ENCODE data around the gene STK11. TPM values are rescaled to one million over a fixed set of nuclear protein-coding genes. Genes with fewer than 3 reads are reported as not detected.

The STK11 gene
- total and polyA plus RNA-seq, 2 of the 4 experiments (the other 2 are of a cell fraction), result 39.3 to 42.8 TPM

DNA sequence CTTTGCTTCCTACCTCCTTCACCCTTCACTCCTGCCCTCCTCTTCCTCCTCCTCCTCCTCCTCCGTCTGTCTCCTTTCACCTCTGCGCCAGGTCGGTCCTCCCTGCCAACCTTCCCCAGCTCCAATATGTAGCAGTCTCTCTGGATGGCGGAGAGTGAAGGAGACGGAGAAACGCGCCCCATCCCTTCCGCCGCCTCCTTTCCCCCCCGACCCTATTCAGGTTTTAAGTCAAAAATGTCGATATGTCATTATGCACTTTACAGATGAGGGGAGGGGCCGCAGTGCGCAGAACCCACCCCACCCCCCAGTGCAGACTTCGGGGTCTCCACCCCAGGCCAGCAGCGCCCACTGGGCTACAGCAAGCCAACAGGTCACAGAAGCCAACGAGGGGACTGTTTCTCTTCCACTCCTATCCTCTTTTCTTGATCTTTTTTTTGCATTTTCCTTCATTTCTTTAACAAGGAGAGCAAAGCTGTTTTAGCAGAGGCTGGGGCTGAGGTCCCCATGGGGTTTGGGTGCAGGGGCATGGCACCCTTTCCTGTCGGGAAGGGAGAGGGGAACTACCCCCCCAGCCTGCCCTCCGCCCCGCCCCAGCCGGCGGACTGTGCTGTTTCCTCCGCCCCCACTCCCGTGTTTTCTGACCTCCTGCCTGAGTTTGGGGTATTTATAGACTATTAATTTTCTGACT lies 52.0 kb downstream of the STK11 start:
- Histone ChIP-seq H2BK20ac (ENCODE audit: low read depth, low read length) (no peak overlapping the region; the same call in 1 of the 2 replicates), H3K9me1 (ENCODE audit: insufficient read depth, low read length) (peaks cover 3% of the 10 kb centered on the region; the same call in 1 of the 2 replicates), H4K20me1 (ENCODE audit: insufficient read depth, low read length) (peaks cover 75% of the 10 kb centered on the region), H2AFZ (replicated peaks; ENCODE audit: low read length, poor library complexity) (no peak overlapping the region), H3K4ac (ENCODE audit: low read depth, low read length) (no peak overlapping the region; the same call in 1 of the 2 replicates), H3K56ac (ENCODE audit: extremely low read depth, insufficient read depth, low read length) (no peak overlapping the region), H2BK120ac (ENCODE audit: low read depth, low read length) (no peak overlapping the region; the same call in 1 of the 2 replicates), H3K9ac (ENCODE audit: low read depth, low read length) (no peak overlapping the region), H3K4me2 (ENCODE audit: low read depth, low read length) (no peak overlapping the region), H3K27me3 (ENCODE audit: control insufficient read depth, insufficient read depth, low read length) (no peaks in the 10 kb centered on the region), H4K5ac (ENCODE audit: low read depth, low read length) (no peak overlapping the region), H4K8ac (ENCODE audit: low read depth in 2 of 2, low read length in 2 of 2) (0 out of 4 replicates have a peak overlapping the region, but pooled peaks of 1 of the 2 experiments have one; percentile 56), H3K18ac (ENCODE audit: low read depth, low read length) (no peak overlapping the region), H3K9me3 (ENCODE audit: control insufficient read depth, insufficient read depth, low read length) (no peaks in the 10 kb centered on the region), H3K14ac (replicated peaks; ENCODE audit: low read depth, low read length) (no peak overlapping the region), H3K23ac (ENCODE audit: low read depth, low read length) (peak overlapping the region; percentile 74), H3K36me3 (ENCODE audit: control insufficient read depth, insufficient read depth, low read length) (peaks cover 52% of the 10 kb centered on the region), H3K27ac (ENCODE audit: insufficient read depth, low read length) (peak overlapping the region; percentile 74), H2AK5ac (ENCODE audit: low read depth, low read length) (no peak overlapping the region; the same call in 1 of the 2 replicates), H3K4me3 (ENCODE audit: insufficient read depth, low read depth, low read length) (no peak overlapping the region), H3K79me1 (ENCODE audit: low read depth in 1 of 2, low read length in 2 of 2) (peaks cover 0 to 62% of the 10 kb centered on the region in 2 experiments; a peak in 2 of 4 replicates), H4K91ac (ENCODE audit: insufficient read depth, low read depth, low read length) (no peak overlapping the region), H2AK9ac (replicated peaks; ENCODE audit: low read depth, low read length, poor library complexity) (peak overlapping the region; percentile 31), H3K4me1 (ENCODE audit: control insufficient read depth, insufficient read depth, low read length) (peaks cover 52% of the 10 kb centered on the region), H2BK15ac (ENCODE audit: low read depth, low read length) (no peak overlapping the region), H2BK5ac (ENCODE audit: low read depth, low read length, poor library complexity, severe bottlenecking) (peak overlapping the region; percentile 45)
- CTCF ChIA-PET, result no interaction called here
- intact Hi-C loops (cut with micrococcal nuclease), result no loop called here
- POLR2A ChIA-PET (ENCODE audit: unreplicated experiment), result no interaction called here
- DNase-seq, result no peak
- WGBS, 2 experiments (ENCODE audit: extremely low coverage in 2 of 2, insufficient read length in 1 of 2), result 91% methylated on average over 6 of the region's 23 CpGs; no CpG with 5 or more reads in 1 of the 2 experiments
- dilution Hi-C loops (cut with HindIII; ENCODE audit: low sequenced_read_pairs, unreplicated experiment), result no loop called here
- in situ Hi-C loops (cut with MboI; ENCODE audit: low sequenced_read_pairs), result no loop called here
- ATAC-seq (ENCODE audit: low read depth), result no peak
- BruUV-seq (replicated peaks), result no TSS peak
- TF ChIP-seq BHLHE40 (IDR thresholded peaks at IDR 0.05; ENCODE audit: low read depth, low read length) (no peak), RFX5 (IDR thresholded peaks at IDR 0.05; ENCODE audit: low read depth, low read length) (no peak), MAFK (IDR thresholded peaks at IDR 0.05; ENCODE audit: low read depth, low read length) (no peak), CHD1 (IDR thresholded peaks at IDR 0.05; ENCODE audit: low read depth, low read length) (no peak), ELK1 (IDR thresholded peaks at IDR 0.05; ENCODE audit: borderline replicate concordance, low read depth, low read length) (no peak), MAZ (IDR thresholded peaks at IDR 0.05; ENCODE audit: borderline replicate concordance, low read depth, low read length) (no peak), POLR2A (IDR thresholded peaks at IDR 0.05; ENCODE audit: low read depth, low read length) (no peak), FOS (IDR thresholded peaks at IDR 0.05; ENCODE audit: low read depth, low read length) (no peak), CEBPB (IDR thresholded peaks at IDR 0.05; ENCODE audit: low read depth, low read length) (no peak), RCOR1 (IDR thresholded peaks at IDR 0.05; ENCODE audit: insufficient replicate concordance, low read length) (no peak), RAD21 (IDR thresholded peaks at IDR 0.05; ENCODE audit: low read length) (no peak), MXI1 (IDR thresholded peaks at IDR 0.05; ENCODE audit: borderline replicate concordance, low read depth, low read length) (no peak), SMC3 (IDR thresholded peaks at IDR 0.05; ENCODE audit: low read depth, low read length) (no peak), NFE2L2 (IDR thresholded peaks at IDR 0.05; ENCODE audit: low read depth, low read length) (no peak)
- TF ChIP-seq, protein P1, sequence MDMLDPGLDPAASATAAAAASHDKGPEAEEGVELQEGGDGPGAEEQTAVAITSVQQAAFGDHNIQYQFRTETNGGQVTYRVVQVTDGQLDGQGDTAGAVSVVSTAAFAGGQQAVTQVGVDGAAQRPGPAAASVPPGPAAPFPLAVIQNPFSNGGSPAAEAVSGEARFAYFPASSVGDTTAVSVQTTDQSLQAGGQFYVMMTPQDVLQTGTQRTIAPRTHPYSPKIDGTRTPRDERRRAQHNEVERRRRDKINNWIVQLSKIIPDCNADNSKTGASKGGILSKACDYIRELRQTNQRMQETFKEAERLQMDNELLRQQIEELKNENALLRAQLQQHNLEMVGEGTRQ (IDR thresholded peaks at IDR 0.05; ENCODE audit: low read depth, low read length), result no peak

Measured in IMR-90 (cell line).